ENCODE data around the gene TMEM254.
"Not testable (repeated sequence)": the region's sequence is repeated elsewhere in the genome, so short reads cannot be mapped to it uniquely, and the experiment has no call there.

Gene TMEM254, protein sequence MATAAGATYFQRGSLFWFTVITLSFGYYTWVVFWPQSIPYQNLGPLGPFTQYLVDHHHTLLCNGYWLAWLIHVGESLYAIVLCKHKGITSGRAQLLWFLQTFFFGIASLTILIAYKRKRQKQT

DNA sequence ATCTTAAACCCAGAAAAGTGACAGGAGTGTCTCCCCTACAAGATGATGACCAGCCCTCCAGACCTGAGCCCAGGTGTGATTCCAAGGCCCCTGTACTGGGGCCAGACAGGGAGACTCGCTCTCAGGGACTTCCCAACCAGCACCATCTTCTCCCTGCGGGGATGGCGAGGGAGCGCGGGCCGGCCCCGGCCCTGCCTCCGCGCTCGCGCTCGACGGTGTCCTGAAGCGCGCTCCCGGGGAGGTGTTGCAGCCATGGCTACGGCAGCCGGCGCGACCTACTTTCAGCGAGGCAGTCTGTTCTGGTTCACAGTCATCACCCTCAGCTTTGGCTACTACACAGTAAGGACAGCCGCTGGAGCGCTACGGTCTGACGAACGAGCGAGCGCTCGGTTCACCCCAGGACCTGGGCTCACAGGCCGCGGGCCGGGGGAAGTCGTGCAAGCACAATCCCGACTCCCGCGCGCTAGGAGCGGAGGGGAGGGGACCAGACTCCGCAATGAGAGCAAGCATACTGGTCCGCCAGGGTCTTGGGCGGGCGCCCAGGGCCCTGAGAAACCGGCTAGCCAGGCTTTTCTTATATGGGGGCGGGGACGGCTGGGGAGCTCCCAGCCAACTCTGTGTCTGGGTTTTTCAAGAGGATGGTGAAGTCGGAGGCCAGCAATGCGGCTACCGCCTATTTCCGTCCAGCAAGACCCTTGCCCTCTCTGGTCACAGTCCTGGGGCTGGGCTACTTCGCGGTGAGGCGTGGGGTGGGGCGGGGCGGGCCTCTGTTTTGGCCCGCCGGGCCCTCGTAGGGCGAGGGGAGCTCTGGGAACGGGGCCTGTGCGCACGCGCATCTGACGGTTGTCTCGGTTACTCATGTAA is at the start of gene TMEM254:
Gene TMEM254, plus strand, starts transcription at position 218 of the 864 bp plus-strand sequence. Its CDS starts 35 bp downstream, at position 253.
- peak; percentile 73 to 81 (median 76) for DNase-seq (ENCODE audit: low read depth in 3 of 3)

DNA sequence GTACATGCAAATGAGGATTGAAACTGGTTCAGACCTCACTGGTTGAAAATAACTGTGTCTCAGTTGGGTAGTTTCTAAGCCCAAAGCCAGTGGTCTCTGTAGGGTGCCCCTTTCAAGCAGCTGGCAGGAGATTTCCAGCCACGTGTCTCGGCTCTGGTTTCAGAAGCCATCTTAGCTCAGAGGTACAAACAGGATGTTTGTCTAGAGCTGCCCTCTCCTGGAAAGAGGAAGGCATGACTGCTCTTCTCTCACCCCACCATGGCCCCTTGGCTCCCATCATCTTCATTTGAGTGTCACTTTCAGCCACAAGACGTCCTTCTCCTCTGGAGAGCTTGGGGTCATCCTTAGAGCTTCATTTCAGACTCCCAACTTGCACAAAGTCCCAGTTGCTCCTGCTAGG is 49.3 kb upstream of the TMEM254 start:
- DNase-seq (ENCODE audit: low read depth in 3 of 3) = not testable (repeated sequence)

DNA sequence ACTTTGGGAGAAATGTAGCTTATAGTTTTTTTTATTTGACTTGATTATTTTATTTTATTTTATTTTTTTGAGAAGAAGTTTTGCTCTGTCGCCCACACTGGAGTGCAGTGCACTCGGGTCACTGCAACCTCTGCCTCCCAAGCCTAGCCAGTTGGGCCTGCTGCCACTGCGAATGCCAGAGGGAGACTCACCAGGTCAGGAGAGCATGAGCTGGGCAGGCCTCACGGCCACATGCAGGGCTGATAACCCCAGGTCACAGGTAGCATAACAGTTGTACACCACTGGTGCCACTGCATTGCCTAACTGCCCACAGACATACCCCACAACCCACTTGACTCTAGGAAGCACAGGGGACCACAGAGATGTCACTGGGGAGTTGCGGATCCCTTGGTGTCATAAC is 48.6 kb upstream of the TMEM254 start:
- DNase-seq (ENCODE audit: low read depth in 3 of 3) = not testable (repeated sequence)

DNA sequence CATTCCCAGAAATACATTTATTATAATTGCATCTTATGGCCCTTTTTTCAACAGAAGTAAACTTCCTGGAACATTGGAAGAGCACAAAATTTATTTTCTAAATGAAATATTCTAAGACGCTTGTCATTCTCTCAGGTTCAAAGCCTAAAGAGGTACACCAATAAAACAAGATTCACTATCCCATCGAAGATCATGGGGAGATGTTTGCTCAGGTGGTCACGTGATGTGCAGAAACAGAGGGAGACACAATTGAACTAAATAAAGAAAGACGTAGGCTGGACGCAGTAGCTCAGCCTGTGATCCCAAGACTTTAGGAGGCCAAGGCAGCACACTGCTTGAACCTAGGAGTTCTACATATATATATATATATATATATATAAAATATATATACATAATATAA is 46.0 kb upstream of the TMEM254 start:
- DNase-seq (ENCODE audit: low read depth in 3 of 3) = no peak

DNA sequence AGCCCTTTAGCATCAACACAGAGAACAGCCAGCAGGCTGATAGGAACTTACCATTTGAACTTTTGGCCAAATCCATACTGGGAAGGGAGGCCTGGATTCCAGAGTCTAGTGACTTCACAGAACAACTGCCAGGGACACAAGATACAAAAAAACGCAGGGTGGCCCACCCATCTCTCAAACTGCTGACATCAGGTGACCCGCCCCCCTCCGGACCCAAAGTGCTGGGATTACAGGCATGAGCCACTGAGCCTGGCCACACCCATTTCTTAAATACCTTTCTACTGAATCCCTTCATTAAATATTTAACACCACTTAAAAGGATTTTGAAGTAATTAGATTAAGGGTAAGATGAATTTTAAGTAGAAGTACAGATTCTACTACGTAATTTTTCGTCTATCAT is 43.7 kb upstream of the TMEM254 start:
- DNase-seq (ENCODE audit: low read depth in 3 of 3) = not testable (repeated sequence)

DNA sequence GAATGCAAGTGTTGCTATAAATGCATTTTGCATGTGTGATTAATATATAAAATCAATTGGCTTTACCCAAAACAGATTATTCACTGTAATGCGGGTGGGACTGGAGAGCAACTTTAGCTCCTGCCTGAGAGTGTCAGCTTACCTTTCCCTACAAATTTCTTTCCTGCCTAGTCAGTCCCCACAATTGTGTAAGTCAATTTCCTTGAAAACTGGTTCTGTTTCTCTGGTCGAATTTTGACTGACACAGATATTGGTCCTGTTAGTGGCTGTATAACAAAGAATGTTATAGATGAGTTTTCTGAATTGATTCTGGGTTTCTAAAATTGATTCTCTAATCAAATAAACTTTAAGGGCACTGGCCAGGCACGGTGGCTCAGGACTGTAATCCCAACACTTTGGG is 43.0 kb upstream of the TMEM254 start:
- not testable (repeated sequence) for DNase-seq (ENCODE audit: low read depth in 3 of 3)

DNA sequence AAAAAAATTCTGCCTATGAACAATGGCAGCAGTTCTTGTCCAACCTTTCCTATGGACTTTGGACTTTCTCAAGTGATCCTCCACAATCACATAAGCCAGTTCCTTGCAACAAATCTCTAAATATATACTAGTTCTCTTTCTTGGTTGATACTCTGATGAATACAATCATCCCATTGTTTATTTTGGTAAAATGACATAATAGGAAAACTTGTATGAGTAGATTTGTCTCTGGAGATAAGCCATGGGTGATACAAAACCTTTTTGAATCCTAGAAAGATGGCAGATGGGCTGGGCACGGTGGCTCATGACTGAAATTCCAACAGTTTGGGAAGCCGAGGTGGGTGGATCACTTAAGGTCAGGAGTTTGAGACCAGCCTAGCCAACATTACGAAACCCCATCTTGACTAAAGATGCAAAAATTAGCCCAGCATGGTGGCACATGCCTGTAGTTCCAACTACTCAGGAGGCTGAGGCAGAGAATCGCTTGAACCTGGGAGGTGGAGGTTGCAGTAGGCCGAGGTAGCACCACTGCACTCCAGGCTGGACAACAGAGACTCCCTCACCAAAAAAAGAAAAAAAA is 41.5 kb upstream of the TMEM254 start:
- not testable (repeated sequence) for DNase-seq (ENCODE audit: low read depth in 3 of 3)

DNA sequence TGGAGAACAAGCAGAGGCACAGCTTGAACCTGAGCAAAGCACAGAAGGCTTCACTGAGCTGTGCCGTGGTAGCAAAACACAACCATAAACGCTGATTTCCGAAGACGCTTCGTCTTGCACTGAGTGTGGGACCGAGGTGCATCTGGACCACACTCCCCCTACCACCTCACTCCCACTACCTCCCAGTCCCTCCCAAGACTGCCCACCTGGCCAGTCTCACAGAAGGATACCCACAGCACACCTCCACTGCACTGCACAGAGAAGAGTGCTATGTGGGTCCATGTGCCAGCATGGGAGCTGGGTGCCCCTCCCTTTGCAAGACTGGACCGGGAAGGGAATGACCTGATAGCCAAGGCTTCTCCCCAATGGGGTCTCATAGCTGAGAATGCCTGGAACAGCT is 40.2 kb upstream of the TMEM254 start:
- not testable (repeated sequence) for DNase-seq (ENCODE audit: low read depth in 3 of 3)

DNA sequence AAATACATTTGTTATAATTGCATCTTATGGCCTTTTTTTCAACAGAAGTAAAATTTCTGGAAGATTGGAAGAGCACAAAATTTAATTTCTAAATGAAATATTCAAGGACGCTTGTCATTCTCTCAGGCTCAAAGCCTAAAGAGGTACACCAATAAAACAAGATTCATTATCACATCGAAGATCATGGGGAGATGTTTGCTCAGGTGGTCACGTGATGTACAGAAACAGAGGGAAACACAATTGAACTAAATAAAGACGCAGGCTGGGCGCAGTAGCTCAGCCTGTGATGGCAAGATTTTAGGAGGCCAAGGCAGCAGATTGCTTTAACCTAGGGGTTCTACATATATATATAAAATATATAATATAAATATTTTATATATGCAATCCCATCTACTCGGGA is 37.3 kb upstream of the TMEM254 start:
- DNase-seq (ENCODE audit: low read depth in 3 of 3) = no peak

DNA sequence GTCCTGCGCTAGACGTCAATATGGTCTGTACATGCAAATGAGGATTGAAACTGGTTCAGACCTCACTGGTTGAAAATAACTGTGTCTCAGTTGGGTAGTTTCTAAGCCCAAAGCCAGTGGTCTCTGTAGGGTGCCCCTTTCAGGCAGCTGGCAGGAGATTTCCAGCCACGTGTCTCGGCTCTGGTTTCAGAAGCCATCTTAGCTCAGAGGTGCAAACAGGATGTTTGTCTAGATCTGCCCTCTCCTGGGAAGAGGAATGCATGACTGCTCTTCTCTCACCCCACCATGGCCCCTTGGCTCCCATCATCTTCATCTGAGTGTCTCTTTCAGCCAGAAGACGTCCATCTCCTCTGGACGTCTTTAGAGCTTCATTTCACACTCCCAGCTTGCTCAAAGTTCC is 33.5 kb upstream of the TMEM254 start:
- not testable (repeated sequence) for DNase-seq (ENCODE audit: low read depth in 3 of 3)

DNA sequence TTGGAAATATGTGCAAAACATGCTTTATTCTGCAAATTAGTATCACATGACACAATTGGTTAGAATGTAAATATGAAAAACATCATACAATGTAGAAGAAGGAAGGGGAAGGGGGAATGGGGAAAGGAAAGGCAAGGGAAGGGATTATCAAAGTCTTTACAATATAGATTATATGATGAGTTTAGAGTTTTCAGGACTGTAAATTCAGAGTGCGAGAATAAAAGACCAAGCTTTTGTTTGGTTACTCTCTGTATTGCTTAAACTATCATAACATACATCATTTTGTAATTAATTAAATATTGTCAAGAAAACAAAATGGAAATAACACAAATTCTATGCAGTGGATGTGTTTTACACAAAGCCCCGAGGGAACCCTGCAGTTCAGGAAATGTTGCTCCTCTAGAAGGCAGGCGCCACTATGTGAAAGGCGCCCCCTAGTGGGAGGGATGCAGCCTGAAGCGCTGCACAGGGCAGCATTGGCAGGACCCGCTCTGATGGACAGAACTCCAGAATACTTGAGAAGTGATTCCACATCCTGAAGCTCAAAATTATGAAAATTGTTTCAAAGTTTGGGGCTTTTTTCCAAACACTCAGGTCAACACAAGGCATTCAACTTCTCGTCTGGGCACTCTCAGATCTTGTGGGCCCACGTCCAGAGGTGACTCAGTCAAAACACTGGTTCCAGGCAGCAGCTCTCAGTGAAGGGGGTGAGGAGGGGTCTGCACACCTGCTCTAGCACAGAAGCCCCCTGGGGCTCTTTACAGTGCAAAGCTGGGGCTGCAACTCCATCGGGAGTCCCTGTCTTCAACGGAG is 31.6 kb upstream of the TMEM254 start:
- peak; percentile 41 to 58 (median 58) for DNase-seq (ENCODE audit: low read depth in 3 of 3)

DNA sequence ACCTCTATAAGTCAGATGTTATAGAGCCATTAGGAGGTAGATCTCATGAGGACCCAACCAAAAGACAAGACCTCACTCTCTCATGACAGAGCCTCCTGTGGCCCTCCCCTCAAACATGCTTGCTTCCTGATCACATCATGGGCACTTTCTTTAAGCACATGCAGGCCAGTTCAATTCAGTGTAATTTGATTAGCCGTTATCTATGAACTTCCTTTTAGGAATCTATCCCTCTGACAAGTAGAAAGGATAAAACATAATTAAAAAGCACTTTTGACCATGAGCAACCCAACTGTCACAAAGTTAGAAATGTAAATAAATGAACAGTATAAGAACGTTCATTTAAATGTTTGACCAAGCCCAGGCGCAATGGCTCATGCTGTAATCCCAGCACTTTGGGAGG is 27.7 kb upstream of the TMEM254 start:
- no peak for DNase-seq (ENCODE audit: low read depth in 3 of 3)

DNA sequence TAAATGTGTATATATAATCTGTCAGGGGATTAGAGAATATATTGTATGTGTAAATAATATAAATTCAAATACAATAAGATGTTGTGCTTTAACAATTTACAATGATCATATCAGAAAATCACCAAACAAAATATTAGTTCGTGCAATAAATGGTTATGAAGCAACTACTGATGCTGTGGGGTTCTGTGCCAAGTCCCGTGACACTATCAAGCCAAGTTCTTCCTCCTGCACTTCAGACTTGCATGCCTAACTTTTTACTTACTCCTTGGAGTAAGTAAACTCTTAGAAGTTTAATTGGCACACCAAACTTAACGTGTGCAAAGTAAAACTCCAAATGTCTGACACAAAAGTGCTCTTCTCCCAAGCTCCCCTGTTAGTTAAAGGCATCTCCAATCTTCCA is 26.5 kb upstream of the TMEM254 start:
- no peak for DNase-seq (ENCODE audit: low read depth in 3 of 3)

DNA sequence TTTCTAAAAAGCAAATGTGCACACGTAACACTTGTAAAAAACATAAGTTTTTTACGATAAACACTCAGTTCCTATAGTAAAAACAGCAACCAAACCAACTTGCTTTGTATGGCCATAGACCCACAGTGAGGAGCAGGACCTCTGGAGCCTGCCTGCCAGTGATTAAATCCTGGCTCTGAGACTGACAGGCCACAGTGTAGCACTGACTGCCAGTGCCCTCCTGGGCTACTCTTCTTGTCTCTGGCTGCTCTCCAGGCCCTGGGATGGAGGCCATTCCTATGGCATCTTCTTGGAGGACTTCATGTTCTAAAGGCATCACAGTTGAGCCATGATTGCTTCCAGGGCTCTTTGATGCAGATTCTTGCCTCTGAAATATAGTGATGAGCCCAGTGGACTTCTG is 22.7 kb upstream of the TMEM254 start:
- DNase-seq (ENCODE audit: low read depth in 3 of 3) = no peak

DNA sequence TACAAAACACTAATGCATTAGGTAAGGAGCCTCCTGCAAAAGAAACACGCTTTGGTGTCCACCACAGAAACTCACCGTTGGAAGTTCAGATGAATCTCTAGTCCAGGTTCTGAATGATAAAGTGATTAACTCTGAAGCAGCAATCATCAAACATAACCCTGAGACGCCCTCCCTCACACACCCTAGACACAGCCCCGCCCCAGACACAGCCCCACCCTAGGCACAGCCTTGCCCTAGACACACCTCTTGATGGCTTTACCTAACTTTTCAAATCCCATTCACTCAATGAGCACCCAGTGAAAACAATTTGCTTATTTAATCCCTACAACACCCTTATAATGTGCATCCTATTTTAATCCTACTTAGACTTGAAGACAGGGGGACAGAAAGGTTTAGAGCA is 21.3 kb upstream of the TMEM254 start:
- no peak for DNase-seq (ENCODE audit: low read depth in 3 of 3)

DNA sequence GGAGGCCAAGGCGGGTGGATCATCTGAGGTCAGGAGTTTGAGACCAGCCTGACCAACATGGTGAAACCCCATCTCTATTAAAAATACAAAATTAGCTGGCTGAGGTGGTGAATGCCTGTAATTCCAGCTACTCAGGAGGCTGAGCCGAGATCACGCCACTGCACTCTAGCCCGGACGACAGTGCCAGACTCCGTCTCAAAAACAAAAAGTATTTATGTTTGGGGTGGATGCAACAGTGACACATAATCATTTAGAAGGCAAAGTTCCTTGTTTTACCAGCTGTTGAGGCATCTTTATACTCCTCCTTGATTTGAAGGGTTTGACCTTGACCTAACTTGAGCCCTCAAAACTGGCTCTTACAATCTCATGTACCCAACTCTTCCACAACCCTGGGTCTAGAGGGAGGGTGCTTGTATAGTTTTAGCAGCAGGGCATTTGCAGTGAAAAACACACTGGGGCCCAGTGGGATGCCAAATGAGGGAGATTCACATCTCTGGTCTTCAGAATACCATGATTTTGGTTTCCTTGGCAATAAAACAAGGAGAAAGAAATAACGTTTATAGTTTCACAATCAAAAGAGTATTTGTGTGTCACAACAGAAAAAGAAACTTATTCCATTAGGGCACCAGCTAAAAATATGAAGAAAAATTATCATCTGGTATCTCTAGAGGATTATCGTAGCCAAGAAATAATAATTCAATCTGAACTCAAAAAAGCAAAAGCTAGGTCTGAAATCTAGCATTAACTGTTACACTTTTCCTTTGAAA is 14.2 kb upstream of the TMEM254 start:
- DNase-seq (ENCODE audit: low read depth in 3 of 3) = no peak

DNA sequence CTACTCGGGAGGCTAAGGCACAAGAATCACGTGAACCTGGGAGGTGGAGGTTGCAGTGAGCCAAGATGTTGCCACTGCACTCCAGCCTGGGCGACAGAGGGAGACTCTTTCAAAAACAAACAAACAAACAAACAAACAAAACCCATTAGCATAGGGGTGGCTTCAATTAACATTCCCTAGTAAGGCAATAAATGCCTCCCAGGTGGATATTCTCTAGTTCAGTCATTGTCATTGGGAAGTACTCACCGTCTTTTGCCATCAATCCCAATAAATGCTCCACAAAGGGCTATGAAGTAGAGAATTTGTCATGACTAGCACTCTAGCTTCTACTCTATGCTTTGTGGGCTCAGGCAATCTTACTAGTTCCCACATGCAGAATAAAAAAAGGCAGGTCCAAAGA is 11.7 kb upstream of the TMEM254 start:
- no peak for DNase-seq (ENCODE audit: low read depth in 3 of 3)

DNA sequence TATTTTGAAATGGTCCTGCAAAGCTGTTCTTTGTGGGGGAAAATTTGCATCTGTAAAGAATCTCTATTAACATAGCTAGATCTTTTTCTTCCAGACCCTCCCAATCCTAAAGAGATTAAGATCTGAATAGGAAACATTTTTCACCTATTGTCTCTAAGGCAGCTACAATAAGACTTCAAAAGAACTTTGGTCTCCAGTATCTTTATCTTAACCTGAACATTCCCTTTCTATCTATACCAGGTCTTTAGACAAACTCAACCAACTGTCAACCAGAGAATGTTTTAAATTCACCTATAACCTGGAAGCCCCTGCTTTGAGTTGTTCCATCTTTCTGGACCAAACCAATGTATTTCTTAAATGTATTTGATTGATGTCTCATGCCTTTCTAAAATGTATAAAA is 10.6 kb upstream of the TMEM254 start:
- not testable (repeated sequence) for DNase-seq (ENCODE audit: low read depth in 3 of 3)

DNA sequence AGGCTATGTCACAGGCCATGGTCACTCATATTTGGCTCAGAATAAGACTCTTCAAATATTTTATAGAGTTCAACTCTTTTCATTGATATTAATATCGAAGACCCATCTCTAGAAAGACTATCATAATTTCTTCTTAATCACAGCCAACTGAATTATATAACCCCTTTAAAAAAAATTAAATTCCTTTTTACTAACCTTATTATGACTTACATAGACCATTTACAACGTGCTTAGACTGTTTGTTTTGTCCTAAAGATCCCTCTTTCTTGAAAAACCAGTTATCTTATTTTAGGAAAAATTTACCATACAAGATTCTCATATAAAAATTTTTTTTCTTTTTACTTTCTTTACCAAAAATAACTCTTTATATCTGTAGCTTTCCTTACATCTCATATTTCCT is 10.2 kb upstream of the TMEM254 start:
- no peak for DNase-seq (ENCODE audit: low read depth in 3 of 3)

DNA sequence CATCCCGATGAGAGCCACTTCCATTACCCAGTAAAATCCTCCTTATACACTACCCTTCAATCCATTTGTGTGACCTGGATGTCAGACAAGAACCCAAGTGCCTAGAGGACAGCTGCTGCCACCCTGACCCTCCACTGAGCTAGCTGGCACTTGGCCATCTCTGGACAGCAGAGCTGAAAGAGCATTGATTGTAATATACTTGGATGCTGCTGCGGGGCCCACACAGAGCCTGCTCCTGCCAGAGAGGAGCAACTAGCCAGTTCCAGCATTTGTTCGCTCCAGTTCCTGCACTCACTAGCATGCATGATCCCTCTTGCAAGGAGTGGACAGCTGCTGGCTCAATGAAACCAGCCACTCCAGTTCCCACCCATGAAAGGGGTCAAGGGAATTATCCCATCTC is 8.4 kb upstream of the TMEM254 start:
- no peak for DNase-seq (ENCODE audit: low read depth in 3 of 3)

DNA sequence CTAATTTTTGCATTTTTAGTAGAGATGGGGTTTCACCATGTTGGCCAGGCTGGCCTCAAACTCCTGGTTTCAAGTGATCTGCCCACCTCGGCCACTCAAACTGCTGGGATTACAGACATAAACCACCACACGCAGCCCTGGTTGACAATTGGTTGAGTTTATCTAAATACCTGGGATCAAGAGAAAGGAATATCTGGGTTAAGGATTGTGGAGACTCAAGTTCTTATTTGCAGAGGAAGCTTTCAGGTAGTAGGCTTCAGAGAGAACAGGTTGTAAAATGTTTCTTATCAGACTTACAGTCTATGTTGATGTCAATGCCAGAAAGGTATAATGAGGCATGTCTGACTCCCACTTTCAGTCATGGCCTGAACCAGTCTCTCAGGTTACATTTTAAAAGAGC is 5.9 kb upstream of the TMEM254 start:
- no peak for DNase-seq (ENCODE audit: low read depth in 3 of 3)
